Karpas-422 (cell line): Measurements from ENCODE around the gene TMEM272. TPM values are rescaled to one million over a fixed set of nuclear protein-coding genes. Genes with fewer than 3 reads are reported as not detected.

ENCODE experiments used
- DNase-seq: peaks from one replicate; pipeline ENCODE4 v3.0.0-alpha.2; 2015
- H2AFZ ChIP-seq: fragments of 200-600 bp; sonication (generic); 2 replicates; pipeline ENCODE4 v1.6.1; 2014; ENCODE audit warnings: antibody characterized with exemption, low read length, mixed read lengths
- H3K27ac ChIP-seq: fragments of 200-600 bp; sonication (generic); 2 replicates; pipeline ENCODE4 v1.5.1; 2014; ENCODE audit warnings: mild to moderate bottlenecking, low read length, moderate library complexity
- H3K27me3 ChIP-seq: fragments of 200-600 bp; sonication (generic); 2 replicates; pipeline ENCODE4 v1.6.1; 2014; ENCODE audit warnings: low read length, mixed read lengths
- H3K36me3 ChIP-seq: fragments of 200-600 bp; sonication (generic); 2 replicates; pipeline ENCODE4 v1.6.1; 2014; ENCODE audit warnings: low read length, mixed read lengths; ENCODE audit not compliant: insufficient read depth
- H3K4me1 ChIP-seq: fragments of 200-600 bp; sonication (generic); 2 replicates; pipeline ENCODE4 v1.6.1; 2014; ENCODE audit warnings: mild to moderate bottlenecking, low read length, mixed read lengths
- H3K4me2 ChIP-seq: fragments of 200-600 bp; sonication (generic); 2 replicates; pipeline ENCODE4 v1.6.1; 2014; ENCODE audit warnings: low read length, low read depth, mild to moderate bottlenecking; ENCODE audit not compliant: poor library complexity, severe bottlenecking
- H3K4me3 ChIP-seq: fragments of 200-600 bp; sonication (generic); 2 replicates; pipeline ENCODE4 v1.5.1; 2014; ENCODE audit warnings: mild to moderate bottlenecking, antibody characterized with exemption, low read length, mixed read lengths
- H3K79me2 ChIP-seq: fragments of 200-600 bp; sonication (generic); 2 replicates; pipeline ENCODE4 v1.6.1; 2014; ENCODE audit warnings: mild to moderate bottlenecking, low read length, mixed read lengths
- H3K9ac ChIP-seq: fragments of 200-600 bp; sonication (generic); 2 replicates; pipeline ENCODE4 v1.6.0; 2014; ENCODE audit warnings: low read length
- H3K9me2 ChIP-seq: fragments of 200-600 bp; sonication (generic), shearing (Covaris generic); replicated peaks from 2 replicates; pipeline ENCODE4 v1.6.0; 2014; ENCODE audit warnings: mild to moderate bottlenecking, low read length, moderate library complexity; ENCODE audit not compliant: insufficient read depth
- H3K9me3 ChIP-seq: fragments of 300-700, 200-600 bp; sonication (generic); 2 replicates; pipeline ENCODE4 v1.6.1; 2014; ENCODE audit warnings: low read length, mixed read lengths
- H4K20me1 ChIP-seq: fragments of 200-600 bp; sonication (generic); 2 replicates; pipeline ENCODE4 v1.6.1; 2014; ENCODE audit warnings: mild to moderate bottlenecking, antibody characterized with exemption, low read length, low read depth; ENCODE audit not compliant: insufficient read depth
- total RNA-seq: library from RNA; depleted of rRNA; stranded (reverse); fragments of >200 nt; shearing (Covaris generic); gene quantifications from 2 replicates; pipeline ENCODE4 v1.2.3, GENCODE V29; 2014; ENCODE audit warnings: low replicate concordance

TMEM272 gene
- total RNA-seq, 1 experiment from 2014 or later, result 0.15 TPM

- Histone ChIP-seq H3K9me2 (no peaks in the 10 kb centered on the region), H3K79me2 (no peaks in the 10 kb centered on the region), H4K20me1 (no peaks in the 10 kb centered on the region)
These were observed 72.9 kb downstream of the TMEM272 start for GRCh38 chr13:51772105-51772455.

GRCh38 chr13:51771418-51772104 lies 73.4 kb downstream of the TMEM272 start:
- no peaks in the 10 kb centered on the region for H3K36me3 ChIP-seq
- no peaks in the 10 kb centered on the region for H3K9me3 ChIP-seq
- no peaks in the 10 kb centered on the region for H3K79me2 ChIP-seq
- no peak overlapping the region for H3K4me2 ChIP-seq
- no peaks in the 10 kb centered on the region for H3K27me3 ChIP-seq
- H4K20me1 ChIP-seq, result no peaks in the 10 kb centered on the region
- no peak overlapping the region for H3K27ac ChIP-seq
- no peak overlapping the region for H2AFZ ChIP-seq
- H3K4me3 ChIP-seq, result no peak overlapping the region
- H3K9ac ChIP-seq, result no peak overlapping the region
- no peaks in the 10 kb centered on the region for H3K4me1 ChIP-seq
- no peak for DNase-seq
- no peaks in the 10 kb centered on the region for H3K9me2 ChIP-seq

More at GRCh38 chr13:51772105-51772455, 72.9 kb downstream of the TMEM272 start:
- Histone ChIP-seq H3K27me3 (no peaks in the 10 kb centered on the region), H3K4me3 (no peak overlapping the region), H3K9me3 (no peaks in the 10 kb centered on the region), H3K27ac (no peak overlapping the region), H2AFZ (no peak overlapping the region), H3K9ac (no peak overlapping the region), H3K36me3 (no peaks in the 10 kb centered on the region), H3K4me2 (no peak overlapping the region), H3K4me1 (no peaks in the 10 kb centered on the region)
- no peak for DNase-seq

- H3K9me3 ChIP-seq, result no peaks in the 10 kb centered on the region
- H3K4me2 ChIP-seq, result no peak overlapping the region
- DNase-seq, result no peak
- no peaks in the 10 kb centered on the region for H3K79me2 ChIP-seq
- no peak overlapping the region for H3K9ac ChIP-seq
- H3K27ac ChIP-seq, result no peak overlapping the region
- no peak overlapping the region for H2AFZ ChIP-seq
- no peak overlapping the region for H3K4me3 ChIP-seq
- H4K20me1 ChIP-seq, result no peaks in the 10 kb centered on the region
- H3K9me2 ChIP-seq, result no peaks in the 10 kb centered on the region
- H3K27me3 ChIP-seq, result no peaks in the 10 kb centered on the region
- no peaks in the 10 kb centered on the region for H3K36me3 ChIP-seq
- no peaks in the 10 kb centered on the region for H3K4me1 ChIP-seq
These were observed 74.1 kb downstream of the TMEM272 start for GRCh38 chr13:51770681-51771417.

- no peak for DNase-seq
- Histone ChIP-seq H3K4me1 (no peaks in the 10 kb centered on the region), H3K36me3 (no peaks in the 10 kb centered on the region), H3K27me3 (no peaks in the 10 kb centered on the region), H3K9me2 (no peaks in the 10 kb centered on the region), H4K20me1 (no peaks in the 10 kb centered on the region), H3K79me2 (no peaks in the 10 kb centered on the region), H3K9me3 (no peaks in the 10 kb centered on the region), H3K27ac (no peak overlapping the region), H3K4me2 (no peak overlapping the region), H2AFZ (no peak overlapping the region), H3K9ac (no peak overlapping the region), H3K4me3 (no peak overlapping the region)
These were observed 74.8 kb downstream of the TMEM272 start for GRCh38 chr13:51770160-51770559.

GRCh38 chr13:51769455-51770127 lies 75.4 kb downstream of the TMEM272 start:
- Histone ChIP-seq H3K9me3 (no peaks in the 10 kb centered on the region), H3K4me2 (no peak overlapping the region), H3K4me3 (no peak overlapping the region), H3K27ac (no peak overlapping the region), H3K4me1 (no peaks in the 10 kb centered on the region), H2AFZ (no peak overlapping the region), H3K79me2 (no peaks in the 10 kb centered on the region), H3K9ac (no peak overlapping the region), H3K36me3 (no peaks in the 10 kb centered on the region), H3K9me2 (no peaks in the 10 kb centered on the region), H4K20me1 (no peaks in the 10 kb centered on the region), H3K27me3 (no peaks in the 10 kb centered on the region)
- DNase-seq, result no peak

- H3K4me2 ChIP-seq, result no peak overlapping the region
- H3K27me3 ChIP-seq, result no peaks in the 10 kb centered on the region
- DNase-seq, result no peak
- no peak overlapping the region for H3K9ac ChIP-seq
- no peak overlapping the region for H3K27ac ChIP-seq
- no peaks in the 10 kb centered on the region for H3K9me2 ChIP-seq
- H3K4me1 ChIP-seq, result no peaks in the 10 kb centered on the region
- H3K4me3 ChIP-seq, result no peak overlapping the region
- H3K9me3 ChIP-seq, result no peaks in the 10 kb centered on the region
- no peaks in the 10 kb centered on the region for H3K36me3 ChIP-seq
- no peak overlapping the region for H2AFZ ChIP-seq
- no peaks in the 10 kb centered on the region for H3K79me2 ChIP-seq
- no peaks in the 10 kb centered on the region for H4K20me1 ChIP-seq
These were observed 76.0 kb downstream of the TMEM272 start for GRCh38 chr13:51768976-51769375.

- Histone ChIP-seq H3K27me3 (no peaks in the 10 kb centered on the region), H3K4me1 (no peaks in the 10 kb centered on the region), H3K36me3 (no peaks in the 10 kb centered on the region), H3K4me2 (no peak overlapping the region), H2AFZ (no peak overlapping the region), H3K9me3 (no peaks in the 10 kb centered on the region), H3K9me2 (no peaks in the 10 kb centered on the region), H3K9ac (no peak overlapping the region), H4K20me1 (no peaks in the 10 kb centered on the region), H3K4me3 (no peak overlapping the region), H3K79me2 (no peaks in the 10 kb centered on the region), H3K27ac (no peak overlapping the region)
- DNase-seq, result no peak
These were observed 76.5 kb downstream of the TMEM272 start for GRCh38 chr13:51768378-51768921.

- DNase-seq, result peak; percentile 67
- Histone ChIP-seq H3K4me1 (no peaks in the 10 kb centered on the region), H3K27ac (no peak overlapping the region)
These were observed 77.9 kb downstream of the TMEM272 start for GRCh38 chr13:51767100-51767499.

More at GRCh38 chr13:51767100-51767499, 77.9 kb downstream of the TMEM272 start:
- no peak overlapping the region for H3K4me3 ChIP-seq
- H3K9ac ChIP-seq, result no peak overlapping the region
- no peaks in the 10 kb centered on the region for H3K79me2 ChIP-seq
- H3K27me3 ChIP-seq, result no peaks in the 10 kb centered on the region
- H3K9me2 ChIP-seq, result no peaks in the 10 kb centered on the region
- H3K9me3 ChIP-seq, result no peaks in the 10 kb centered on the region
- H4K20me1 ChIP-seq, result no peaks in the 10 kb centered on the region
- no peaks in the 10 kb centered on the region for H3K36me3 ChIP-seq
- no peak overlapping the region for H3K4me2 ChIP-seq
- no peak overlapping the region for H2AFZ ChIP-seq
